COR-L47 (cell line): ENCODE results near the gene GEN1.
A peak's percentile ranks its signal among the peaks of the same experiment; 100 is the strongest.

Experiments used
- DNase-seq: peaks from one replicate; lab custom pipeline; 2025; lab: John Stamatoyannopoulos, UW

GEN1 gene, protein sequence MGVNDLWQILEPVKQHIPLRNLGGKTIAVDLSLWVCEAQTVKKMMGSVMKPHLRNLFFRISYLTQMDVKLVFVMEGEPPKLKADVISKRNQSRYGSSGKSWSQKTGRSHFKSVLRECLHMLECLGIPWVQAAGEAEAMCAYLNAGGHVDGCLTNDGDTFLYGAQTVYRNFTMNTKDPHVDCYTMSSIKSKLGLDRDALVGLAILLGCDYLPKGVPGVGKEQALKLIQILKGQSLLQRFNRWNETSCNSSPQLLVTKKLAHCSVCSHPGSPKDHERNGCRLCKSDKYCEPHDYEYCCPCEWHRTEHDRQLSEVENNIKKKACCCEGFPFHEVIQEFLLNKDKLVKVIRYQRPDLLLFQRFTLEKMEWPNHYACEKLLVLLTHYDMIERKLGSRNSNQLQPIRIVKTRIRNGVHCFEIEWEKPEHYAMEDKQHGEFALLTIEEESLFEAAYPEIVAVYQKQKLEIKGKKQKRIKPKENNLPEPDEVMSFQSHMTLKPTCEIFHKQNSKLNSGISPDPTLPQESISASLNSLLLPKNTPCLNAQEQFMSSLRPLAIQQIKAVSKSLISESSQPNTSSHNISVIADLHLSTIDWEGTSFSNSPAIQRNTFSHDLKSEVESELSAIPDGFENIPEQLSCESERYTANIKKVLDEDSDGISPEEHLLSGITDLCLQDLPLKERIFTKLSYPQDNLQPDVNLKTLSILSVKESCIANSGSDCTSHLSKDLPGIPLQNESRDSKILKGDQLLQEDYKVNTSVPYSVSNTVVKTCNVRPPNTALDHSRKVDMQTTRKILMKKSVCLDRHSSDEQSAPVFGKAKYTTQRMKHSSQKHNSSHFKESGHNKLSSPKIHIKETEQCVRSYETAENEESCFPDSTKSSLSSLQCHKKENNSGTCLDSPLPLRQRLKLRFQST

DNA sequence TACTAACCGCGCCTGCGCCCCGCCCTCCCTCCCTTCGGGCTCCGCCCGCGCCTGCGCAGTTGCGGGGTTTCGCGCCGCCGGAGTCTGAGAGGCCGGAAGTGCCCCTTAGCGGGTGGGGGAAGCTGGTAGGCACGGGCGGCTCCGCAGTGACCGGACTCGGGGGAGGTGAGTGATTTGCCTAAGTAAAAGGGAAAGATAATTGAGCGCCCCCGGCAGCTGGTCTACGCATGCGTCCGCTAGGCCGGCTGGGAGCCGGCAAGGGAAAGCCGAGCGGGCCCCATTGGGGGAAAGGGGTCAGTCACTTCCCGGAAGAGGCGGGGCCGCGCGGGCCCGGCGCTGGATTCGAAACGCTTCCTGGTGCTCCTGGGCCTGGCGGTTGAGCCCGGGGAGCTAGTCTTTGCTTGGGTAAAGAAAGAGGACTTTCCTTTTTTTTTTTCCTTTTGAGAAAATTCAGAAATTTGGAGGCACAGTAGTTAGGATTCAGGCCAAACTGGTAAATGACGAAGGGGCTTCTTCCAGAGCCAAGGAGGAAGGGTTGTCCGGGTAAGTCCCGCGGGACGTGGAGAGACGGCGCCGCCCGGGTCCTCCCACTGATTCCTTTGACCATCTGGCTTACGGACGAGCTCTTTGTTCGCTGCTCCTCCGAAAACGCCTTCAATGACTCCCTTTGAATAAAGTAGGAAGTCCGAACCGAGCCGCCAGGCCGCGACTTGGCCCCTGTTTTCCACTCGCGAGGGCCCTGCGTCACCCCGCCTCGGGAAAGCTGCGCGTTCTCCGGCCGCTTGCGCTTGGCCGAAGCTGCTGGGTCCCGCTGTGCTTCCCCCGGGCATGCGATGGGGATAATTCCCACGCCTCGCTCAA lies at the start of gene GEN1, which contains the start of gene SMC6:
GEN1 (plus strand) TSS at position 336 of the 861 bp plus-strand sequence. CDS start 5,806 bp downstream, outside the sequence.
SMC6 (minus strand) TSS at position 8 of the 861 bp plus-strand sequence. CDS start 7,864 bp downstream, outside the sequence.
- peak; percentile 90 for DNase-seq

DNA sequence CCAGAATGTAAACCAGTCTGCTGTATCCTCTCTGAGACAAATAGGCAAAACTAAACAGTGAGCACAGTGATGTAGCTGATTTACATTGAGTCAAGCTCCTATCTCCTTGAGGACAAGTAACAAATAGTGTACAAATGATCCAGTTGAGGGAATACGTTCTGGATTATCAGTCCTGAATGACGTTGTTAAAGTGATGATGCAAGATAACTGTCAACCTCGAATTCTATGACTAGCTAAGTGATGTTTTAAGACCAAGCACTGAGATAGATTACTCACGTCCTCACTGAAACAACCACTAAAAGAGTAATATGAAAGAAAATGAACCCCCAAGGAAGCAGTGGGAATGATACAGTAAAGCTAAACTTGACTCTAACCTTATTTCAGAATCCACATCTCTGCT lies 47.1 kb upstream of the GEN1 start:
- no peak for DNase-seq

DNA sequence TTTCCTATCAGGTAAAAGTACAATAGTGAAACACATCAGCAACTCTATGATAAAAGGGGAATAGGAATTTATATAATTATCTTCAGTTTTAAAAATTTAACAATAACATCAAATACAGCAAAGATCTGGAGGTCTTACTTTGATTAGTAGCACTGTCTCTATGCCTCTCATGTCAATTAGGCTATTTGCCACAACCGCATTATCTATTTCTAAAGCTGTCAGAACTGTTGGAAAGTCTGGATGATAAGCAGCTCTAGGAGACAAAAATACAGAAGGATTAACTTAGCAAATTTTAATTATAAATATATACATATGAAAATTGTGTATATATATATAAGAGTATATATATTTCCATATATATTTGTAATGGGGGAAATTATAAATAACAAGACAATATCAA lies 45.4 kb upstream of the GEN1 start:
- no peak for DNase-seq

DNA sequence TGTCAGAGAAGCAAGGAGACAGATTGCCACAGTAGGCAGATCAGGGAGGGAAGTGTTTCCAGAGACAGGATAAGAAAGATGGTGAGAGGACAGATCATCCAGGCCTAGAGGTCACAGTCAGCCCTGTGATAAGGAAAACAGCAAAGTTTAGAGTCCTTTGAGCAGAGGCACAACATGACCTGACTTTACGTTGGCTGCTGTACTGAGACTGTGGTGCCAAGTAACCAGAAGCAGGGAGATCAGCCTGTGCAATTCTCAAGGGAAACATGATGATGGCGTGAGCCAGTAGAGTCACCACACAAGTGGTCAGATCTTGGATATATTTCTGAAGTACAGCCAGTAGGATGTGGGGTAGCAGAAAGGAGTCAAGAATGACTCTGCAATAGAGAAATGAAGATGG lies 44.0 kb upstream of the GEN1 start:
- no peak for DNase-seq

GRCh38 chr2:17710547-17711248 lies 43.2 kb upstream of the GEN1 start:
- DNase-seq, result no peak

- DNase-seq, result no peak
Measured at GRCh38 chr2:17713291-17713690, 40.6 kb upstream of the GEN1 start.

DNA sequence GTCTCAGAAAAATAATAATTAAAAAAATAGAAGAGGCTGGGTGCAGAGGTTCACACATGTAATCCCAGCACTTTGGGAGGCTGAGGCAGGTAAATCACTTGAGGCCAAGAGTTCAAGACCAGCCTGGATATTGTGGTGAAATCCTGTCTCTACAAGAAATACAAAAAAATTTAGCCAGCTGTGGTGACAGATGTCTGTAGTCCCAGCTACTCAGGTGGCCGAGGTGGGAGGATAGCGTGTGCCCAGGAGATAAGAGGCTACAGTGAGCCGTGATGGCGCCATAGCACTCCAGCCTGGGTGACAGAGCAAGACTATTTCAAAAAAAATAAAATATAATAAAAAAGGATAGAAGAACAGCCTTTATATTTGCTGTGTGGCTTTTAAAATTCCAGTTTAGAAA lies 36.3 kb upstream of the GEN1 start:
- DNase-seq, result no peak

DNA sequence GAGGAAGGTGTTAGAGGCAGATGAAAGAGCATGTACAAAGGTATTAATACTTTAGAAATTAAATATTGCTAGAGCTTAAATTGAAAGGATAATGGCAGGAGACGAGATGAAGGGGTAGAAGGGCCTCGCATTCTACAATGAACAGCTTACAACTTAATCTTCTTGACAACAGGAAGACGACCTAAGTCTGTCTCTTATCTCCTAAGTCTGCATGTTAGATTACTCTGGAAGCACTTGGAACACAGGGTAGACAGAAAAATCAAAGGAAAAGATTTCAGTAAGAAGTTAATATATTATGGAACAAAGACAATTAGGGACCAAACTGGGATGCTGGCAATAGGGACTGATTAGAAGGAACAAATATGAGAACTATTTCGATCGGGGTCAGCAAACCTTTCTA lies 35.2 kb upstream of the GEN1 start:
- no peak for DNase-seq

DNA sequence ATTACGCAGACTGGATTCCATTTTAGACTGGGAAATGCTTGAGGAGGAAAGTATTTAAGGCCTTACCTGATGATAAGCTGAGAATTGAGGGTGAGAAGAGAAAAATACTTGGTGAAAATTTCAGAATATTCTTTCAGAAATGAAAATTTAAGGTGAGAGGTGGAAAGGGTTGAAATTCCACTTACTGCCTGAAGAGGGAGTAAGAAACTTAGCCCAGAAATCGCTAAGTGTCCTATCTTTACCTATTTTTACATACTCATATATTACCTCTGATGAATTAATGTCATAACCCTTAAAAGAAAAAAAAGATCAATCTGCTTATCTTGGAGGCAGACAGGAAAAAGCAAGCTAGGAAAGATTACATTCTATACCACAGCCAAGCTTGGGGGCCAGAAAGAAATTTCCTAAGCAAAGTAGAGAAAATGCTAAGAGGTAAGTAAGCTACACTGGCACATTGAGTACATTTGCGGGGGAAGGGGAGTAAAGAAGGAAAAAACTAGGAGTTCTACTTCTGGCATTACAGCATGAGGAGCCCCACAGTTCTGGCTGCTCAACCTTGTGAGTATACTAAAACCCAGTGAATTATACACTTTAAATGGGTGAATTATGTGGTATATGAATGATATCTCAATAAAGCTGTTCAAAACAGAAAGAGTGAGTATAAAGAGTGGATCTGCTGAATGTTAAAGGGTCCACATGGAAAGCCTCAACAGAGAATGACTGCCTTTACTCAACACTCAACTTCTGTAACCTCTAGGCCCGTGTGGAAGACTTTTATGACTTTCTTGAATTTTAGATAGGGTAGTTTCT lies 34.2 kb upstream of the GEN1 start:
- DNase-seq, result no peak

DNA sequence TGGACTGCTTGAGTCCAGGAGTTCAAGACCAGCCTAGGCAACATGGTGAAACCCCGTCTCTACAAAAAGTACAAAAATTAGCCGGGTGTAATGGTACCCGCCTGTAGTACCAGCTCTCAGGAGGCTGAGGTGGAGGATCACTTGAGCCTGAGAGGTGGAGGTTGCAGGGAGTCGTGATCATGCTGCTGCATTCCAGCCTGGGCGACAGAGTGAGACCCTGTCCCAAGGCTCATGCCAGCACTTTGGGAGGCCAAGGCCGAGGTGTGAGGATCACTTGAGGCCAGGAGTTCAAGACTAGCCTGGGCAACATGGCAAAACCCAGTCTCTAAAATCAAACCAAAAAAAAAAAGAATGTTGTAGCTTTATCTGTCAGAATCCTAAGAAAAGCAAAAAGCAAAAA lies 25.7 kb upstream of the GEN1 start:
- no peak for DNase-seq

- DNase-seq, result no peak
Measured at GRCh38 chr2:17729880-17730279, 24.1 kb upstream of the GEN1 start.

GRCh38 chr2:17733599-17733998 lies 20.3 kb upstream of the GEN1 start:
- no peak for DNase-seq

DNA sequence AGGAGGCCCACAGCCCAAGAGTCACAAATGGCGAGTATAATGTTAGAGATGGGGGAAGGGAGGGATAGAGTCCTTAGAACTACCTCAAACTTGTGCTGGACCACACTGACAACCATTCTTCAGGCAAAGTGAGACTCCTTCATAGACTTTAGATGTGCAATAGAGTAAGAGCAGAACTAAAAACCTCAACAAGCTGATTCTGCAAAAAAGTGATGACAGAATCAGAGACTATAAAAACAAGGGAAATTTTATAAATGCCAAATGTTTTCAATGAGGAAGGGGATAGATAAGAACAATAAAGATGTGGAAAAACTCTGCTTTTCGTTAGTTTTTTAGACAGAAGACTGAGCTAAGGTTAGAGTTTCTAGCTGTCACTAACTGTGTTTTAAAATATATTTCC lies 18.1 kb upstream of the GEN1 start:
- DNase-seq, result no peak

DNA sequence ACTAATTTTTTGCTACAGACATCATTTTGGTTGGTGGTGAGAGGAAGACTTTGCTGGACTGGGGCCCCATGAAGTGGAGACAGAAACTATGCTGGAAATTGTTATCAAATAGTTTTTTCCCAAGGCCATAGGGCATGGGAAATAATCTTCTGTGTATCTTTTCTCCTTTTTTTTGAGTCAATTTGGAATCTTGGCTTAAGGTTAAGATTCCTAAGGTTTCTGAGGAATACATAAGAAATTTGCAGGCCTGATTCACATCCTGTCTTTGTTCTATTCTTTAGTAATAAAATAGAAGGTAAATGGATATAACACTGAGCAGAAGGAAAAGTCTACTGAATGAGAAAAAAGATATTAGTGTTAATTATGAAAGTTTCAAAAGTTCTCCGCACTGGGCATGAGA lies 16.9 kb upstream of the GEN1 start:
- DNase-seq, result no peak

GRCh38 chr2:17740203-17740602 lies 13.7 kb upstream of the GEN1 start:
- DNase-seq, result no peak

GRCh38 chr2:17747684-17748452 lies 6.1 kb upstream of the GEN1 start:
- no peak for DNase-seq

DNA sequence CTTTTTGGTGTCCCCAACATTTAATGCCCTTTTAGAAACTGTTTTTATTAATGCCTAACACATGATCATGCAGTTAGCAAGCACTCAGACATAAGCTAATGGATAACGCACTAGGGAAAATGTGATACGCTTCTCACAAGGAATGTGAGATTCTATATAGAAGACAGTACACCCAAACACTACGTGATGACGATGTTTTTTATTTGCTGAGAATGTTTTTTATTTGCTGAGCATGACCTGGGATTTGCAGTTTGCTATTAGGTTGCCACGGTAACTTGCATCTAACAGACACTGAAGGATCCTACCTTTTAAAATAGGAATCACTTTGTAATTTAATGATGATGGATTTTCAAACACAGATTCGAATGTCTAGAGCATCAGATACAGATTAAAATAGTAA lies 5.2 kb upstream of the GEN1 start:
- DNase-seq, result no peak

DNA sequence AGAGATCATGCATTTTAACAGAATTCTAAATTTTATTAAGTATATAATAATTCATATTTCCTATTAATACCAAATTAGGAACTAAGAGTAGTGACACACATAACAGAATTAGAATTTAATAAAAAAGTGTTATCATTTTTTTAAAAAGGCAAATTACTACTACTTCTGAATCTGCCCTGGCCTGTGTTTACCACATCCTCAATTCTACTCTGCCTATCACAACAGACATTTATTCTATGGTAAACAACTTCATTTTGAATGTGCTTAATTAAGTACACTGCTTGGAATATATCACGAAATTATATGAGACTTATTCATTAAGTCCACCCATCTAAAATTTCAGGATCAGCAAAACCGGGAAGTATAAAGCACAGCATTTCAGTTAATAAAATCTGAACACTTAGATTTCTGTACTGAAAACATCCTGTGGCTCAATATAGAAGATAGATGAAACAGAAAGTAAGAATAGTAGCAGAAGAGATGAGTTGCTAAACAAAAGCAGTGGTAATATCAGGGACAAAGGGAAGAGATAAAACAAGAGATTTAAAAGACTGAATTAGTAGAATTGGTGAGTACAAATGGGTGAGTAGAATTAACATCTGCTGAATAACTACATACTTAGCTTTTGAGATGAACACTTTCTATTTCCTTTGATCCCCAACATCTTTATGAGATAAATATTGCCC lies 4.0 kb upstream of the GEN1 start:
- DNase-seq, result no peak

DNA sequence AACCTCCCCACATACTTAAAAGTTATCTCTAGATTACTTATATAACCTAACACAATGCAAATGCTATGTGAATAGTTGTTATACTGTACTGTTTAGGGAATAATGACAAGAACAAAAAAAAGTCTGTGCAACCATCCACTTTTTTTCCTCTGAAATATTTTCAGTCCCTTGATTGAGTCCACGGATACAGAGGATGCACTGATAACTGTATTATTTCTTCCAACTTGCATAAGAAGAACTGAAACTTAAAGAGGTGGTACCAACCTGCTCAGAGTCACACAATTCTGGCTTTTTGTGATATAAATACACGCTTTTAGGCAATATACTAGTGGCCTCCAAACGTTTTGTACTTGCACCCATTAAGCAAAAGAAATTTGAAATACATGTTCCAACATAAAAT lies 1.7 kb upstream of the GEN1 start:
- no peak for DNase-seq
